Peyer's patch (tissue), 4 donors: ENCODE measurements around the gene ASB3.

Experiments used
- CTCF ChIP-seq, 6 experiments: fragments of 450-650 bp in 4 of 6; fragments of 200-600 bp in 2 of 6; sonication (generic) in 1 of 6; IDR thresholded peaks; one replicate each; pipeline ENCODE4 v1.5.1; 2017 to 2019; ENCODE audit warnings: antibody characterized with exemption in 6 of 6, mild to moderate bottlenecking in 3 of 6, moderate library complexity in 1 of 6
- POLR2A ChIP-seq, 2 donors: fragments of 450-650 bp; IDR thresholded peaks; one replicate each; pipeline ENCODE4 v1.5.1; 2017; ENCODE audit warnings: antibody characterized with exemption in 2 of 2, mild to moderate bottlenecking in 2 of 2, moderate library complexity in 2 of 2

DNA sequence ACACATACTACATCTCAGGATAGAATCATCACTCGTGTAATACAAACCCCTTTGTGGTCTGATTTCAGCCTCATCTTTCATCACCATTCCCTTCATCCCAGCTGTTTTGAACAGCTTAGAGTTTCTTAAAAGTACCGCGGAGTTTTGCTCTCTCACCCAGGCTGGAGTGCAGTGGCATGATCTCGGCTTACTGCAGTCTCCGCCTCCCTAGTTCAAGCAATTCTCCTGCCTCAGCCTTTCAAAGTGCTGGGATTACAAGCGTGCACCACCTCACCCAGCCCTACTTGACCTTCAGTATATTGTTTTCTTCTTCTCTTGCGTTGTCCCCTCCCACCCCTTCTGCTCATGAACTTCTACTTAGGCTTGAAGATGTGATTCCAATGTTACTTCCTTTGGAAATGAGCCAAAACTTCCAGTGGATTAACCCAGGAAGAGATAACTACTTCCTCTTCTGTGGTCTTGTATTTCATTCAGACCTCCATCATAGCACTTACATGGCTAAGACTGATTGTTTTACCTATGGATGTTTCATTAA is 15.9 kb upstream of the ASB3 start:
- TF ChIP-seq POLR2A (IDR thresholded peaks at IDR 0.05) (no peak), CTCF (IDR thresholded peaks at IDR 0.05) (no peak)
